IMR-90 (cell line): ENCODE measurements around the gene VPS25. TPM values are rescaled to one million over a fixed set of nuclear protein-coding genes. Genes with fewer than 3 reads are reported as not detected.

Experiments
- ATAC-seq: fragments of 200-7000 bp; cut with Tn5 transposase; 2 replicates; pipeline ENCODE4 v1.9.1; 2020; ENCODE audit warnings: low read depth, mild to moderate bottlenecking, moderate library complexity
- BruUV-seq: library from RNA; stranded (reverse); fragments of 400-500 nt; replicated peaks from 2 replicates; lab custom pipeline; 2021; lab: Mats Ljungman, UMichigan
- CTCF ChIA-PET: fragments of 300-600 bp; formaldehyde crosslinking; extraction: SDS; loops from one replicate; lab custom pipeline; 2021; ENCODE audit warnings: antibody characterized with exemption; lab: Yijun Ruan, JAX
- POLR2A ChIA-PET: fragments of 300-600 bp; sonication (Branson Sonifier 250); formaldehyde crosslinking; loops from one replicate; lab custom pipeline; 2022; ENCODE audit warnings: antibody characterized with exemption; ENCODE audit not compliant: unreplicated experiment; lab: Charles Lee
- DNase-seq: peaks from one replicate; pipeline ENCODE4 v3.0.0; 2013
- H2AFZ ChIP-seq: replicated peaks from 2 replicates; pipeline ENCODE3; 2013; ENCODE audit warnings: low read length, mild to moderate bottlenecking; ENCODE audit not compliant: poor library complexity
- H2AK5ac ChIP-seq: 2 replicates; pipeline ENCODE4 v1.6.1; 2013; ENCODE audit warnings: low read depth, low read length, inconsistent platforms
- H2AK9ac ChIP-seq: replicated peaks from 2 replicates; pipeline ENCODE3; 2013; ENCODE audit warnings: mild to moderate bottlenecking, low read depth, low read length, moderate library complexity; ENCODE audit not compliant: poor library complexity
- H2BK120ac ChIP-seq: 2 replicates; pipeline ENCODE4 v1.6.1; 2013; ENCODE audit warnings: low read depth, low read length, inconsistent platforms
- H2BK15ac ChIP-seq: 3 replicates; pipeline ENCODE4 v1.6.1; 2013; ENCODE audit warnings: low read depth, low read length, inconsistent platforms
- H2BK20ac ChIP-seq: 2 replicates; pipeline ENCODE4 v1.6.1; 2013; ENCODE audit warnings: low read depth, mild to moderate bottlenecking, inconsistent platforms, low read length, moderate library complexity
- H2BK5ac ChIP-seq: 2 replicates; pipeline ENCODE4 v1.6.1; 2013; ENCODE audit warnings: mild to moderate bottlenecking, low read depth, low read length, inconsistent platforms; ENCODE audit not compliant: poor library complexity, severe bottlenecking
- H3K14ac ChIP-seq: replicated peaks from 2 replicates; pipeline ENCODE4 v1.6.1; 2013; ENCODE audit warnings: low read depth, low read length, inconsistent platforms
- H3K18ac ChIP-seq: 2 replicates; pipeline ENCODE4 v1.6.1; 2013; ENCODE audit warnings: low read depth, low read length, control low read depth
- H3K23ac ChIP-seq: 2 replicates; pipeline ENCODE4 v1.6.1; 2013; ENCODE audit warnings: low read depth, low read length, inconsistent platforms
- H3K27ac ChIP-seq: 2 replicates; pipeline ENCODE4 v1.5.1; 2013; ENCODE audit warnings: mild to moderate bottlenecking, control low read depth, low read length; ENCODE audit not compliant: insufficient read depth
- H3K27me3 ChIP-seq: 2 replicates; pipeline ENCODE4 v1.6.1; 2013; ENCODE audit warnings: low read length; ENCODE audit not compliant: control insufficient read depth, insufficient read depth
- H3K36me3 ChIP-seq: 2 replicates; pipeline ENCODE4 v1.6.1; 2013; ENCODE audit warnings: low read length, mixed read lengths; ENCODE audit not compliant: control insufficient read depth, insufficient read depth
- H3K4ac ChIP-seq: 2 replicates; pipeline ENCODE4 v1.6.1; 2013; ENCODE audit warnings: low read depth, low read length, inconsistent platforms
- H3K4me1 ChIP-seq: 2 replicates; pipeline ENCODE4 v1.6.1; 2013; ENCODE audit warnings: low read length, mixed read lengths; ENCODE audit not compliant: control insufficient read depth, insufficient read depth
- H3K4me2 ChIP-seq: 2 replicates; pipeline ENCODE4 v1.6.1; 2013; ENCODE audit warnings: low read depth, mild to moderate bottlenecking, control low read depth, low read length, moderate library complexity
- H3K4me3 ChIP-seq: 2 replicates; pipeline ENCODE4 v1.5.1; 2013; ENCODE audit warnings: low read depth, mild to moderate bottlenecking, control low read depth, low read length, moderate library complexity; ENCODE audit not compliant: insufficient read depth
- H3K56ac ChIP-seq: 2 replicates; pipeline ENCODE4 v1.6.1; 2013; ENCODE audit warnings: low read length, inconsistent platforms; ENCODE audit not compliant: insufficient read depth; ENCODE audit errors: extremely low read depth
- H3K79me1 ChIP-seq, 2 experiments: 2 replicates each; pipeline ENCODE4 v1.6.1; 2013; ENCODE audit warnings: low read length in 2 of 2, inconsistent platforms in 1 of 2, low read depth in 1 of 2
- H3K9ac ChIP-seq: 2 replicates; pipeline ENCODE4 v1.6.1; 2013; ENCODE audit warnings: low read depth, low read length, control low read depth
- H3K9me1 ChIP-seq: 2 replicates; pipeline ENCODE4 v1.6.1; 2013; ENCODE audit warnings: low read length, inconsistent platforms; ENCODE audit not compliant: insufficient read depth
- H3K9me3 ChIP-seq: 2 replicates; pipeline ENCODE4 v1.6.1; 2013; ENCODE audit warnings: low read length; ENCODE audit not compliant: control insufficient read depth, insufficient read depth
- H4K20me1 ChIP-seq: 2 replicates; pipeline ENCODE4 v1.6.1; 2013; ENCODE audit warnings: low read length, inconsistent platforms; ENCODE audit not compliant: insufficient read depth
- H4K5ac ChIP-seq: 2 replicates; pipeline ENCODE4 v1.6.1; 2013; ENCODE audit warnings: mild to moderate bottlenecking, low read depth, low read length, control low read depth
- H4K8ac ChIP-seq, 2 experiments: 2 replicates each; pipeline ENCODE4 v1.6.1; 2013; ENCODE audit warnings: low read depth in 2 of 2, low read length in 2 of 2, control low read depth in 1 of 2, inconsistent platforms in 1 of 2
- H4K91ac ChIP-seq: 2 replicates; pipeline ENCODE4 v1.6.1; 2013; ENCODE audit warnings: low read depth, low read length, inconsistent platforms; ENCODE audit not compliant: insufficient read depth
- POLR2A ChIP-seq: IDR thresholded peaks from 2 replicates; pipeline ENCODE4 v1.6.1; 2012; ENCODE audit warnings: mild to moderate bottlenecking, low read depth, low read length
- WGBS, 2 experiments: methylation state at CpG; one replicate each; pipeline versions ENCODE4 v1.1.5 to v1.1.7; 2013; ENCODE audit warnings: missing lambda C conversion rate in 2 of 2; ENCODE audit not compliant: insufficient read length in 1 of 2; ENCODE audit errors: extremely low coverage in 2 of 2; 5-methylcytosine and 5-hydroxymethylcytosine counted together
- dilution Hi-C: fragments of 300-500 bp; cut with HindIII; formaldehyde crosslinking; loops from one replicate; pipeline ENCODE4 v1.14.3; 2018; ENCODE audit warnings: low sequenced_read_pairs; ENCODE audit not compliant: unreplicated experiment
- in situ Hi-C: fragments of 300-500 bp; cut with MboI; formaldehyde crosslinking; loops from 3 replicates; pipeline ENCODE4 v1.14.3; 2019; ENCODE audit warnings: low sequenced_read_pairs, inconsistent platforms, mixed read lengths
- intact Hi-C: fragments of 100-400 bp; cut with micrococcal nuclease; formaldehyde crosslinking; loops from 2 replicates; pipeline ENCODE4 v1.10.0; 2022
- microRNA-seq, 2 experiments: library from miRNA; stranded (forward) in 1 of 2; unstranded in 1 of 2; fragments of 10-50 nt in 1 of 2; fragments of <30 nt in 1 of 2; gene quantifications in 1 of 2; microRNA quantifications in 1 of 2; one replicate each; pipeline versions ENCODE3 to v1.1.0; 2013 to 2020; ENCODE audit not compliant: insufficient read depth in 1 of 2, insufficient read length in 1 of 2, unreplicated experiment in 1 of 2
- polyA plus RNA-seq, 3 experiments: library from polyadenylated mRNA; depleted of rRNA; stranded (reverse); fragments of >200 nt; gene quantifications; 2 replicates each; pipeline ENCODE4 v1.2.3, GENCODE V29; 2012; ENCODE audit warnings: low replicate concordance in 1 of 3
- small RNA-seq, 5 experiments: library from RNA; depleted of rRNA; stranded (forward); fragments of <200 nt; gene quantifications; one replicate each; pipeline ENCODE3, GENCODE V24; 2012
- total RNA-seq: library from RNA; depleted of rRNA; stranded (reverse); fragments of >200 nt; gene quantifications from 2 replicates; pipeline ENCODE4 v1.2.3, GENCODE V29; 2012; rRNA removed

The VPS25 gene
- total and polyA plus RNA-seq, 2 of the 4 experiments (the other 2 are of a cell fraction) = 71.3 to 130 TPM

DNA sequence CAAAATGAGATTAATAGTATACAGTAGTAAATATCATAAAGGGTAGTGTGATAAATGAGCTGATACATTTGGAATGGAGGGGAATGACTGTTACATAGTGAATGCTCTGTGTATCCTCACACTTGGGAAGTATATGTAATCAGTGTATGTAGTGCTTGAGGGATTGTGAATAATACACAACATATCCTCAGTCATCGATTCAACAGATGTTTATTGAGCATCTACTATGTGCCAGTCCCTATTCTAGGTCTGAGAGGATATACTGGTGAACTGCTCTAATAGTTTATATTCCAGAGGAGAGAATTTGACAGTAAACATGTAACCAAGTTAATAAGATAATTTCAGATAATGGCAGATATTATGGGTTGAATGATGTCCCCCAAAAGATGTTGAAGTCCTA, 54.2 kb downstream of the VPS25 start:
- no peak overlapping the region for H3K56ac ChIP-seq
- H3K36me3 ChIP-seq = no peaks in the 10 kb centered on the region
- no peak overlapping the region for H3K4ac ChIP-seq
- BruUV-seq = no TSS peak
- no peak overlapping the region for H2AK5ac ChIP-seq
- no peak overlapping the region for H4K8ac ChIP-seq
- no peak for TF ChIP-seq POLR2A
- H3K27ac ChIP-seq = no peak overlapping the region
- dilution Hi-C loops = no loop called here
- H2BK20ac ChIP-seq = no peak overlapping the region
- H2BK120ac ChIP-seq = no peak overlapping the region
- H3K18ac ChIP-seq = no peak overlapping the region
- no peak overlapping the region for H2AK9ac ChIP-seq
- H4K20me1 ChIP-seq = no peaks in the 10 kb centered on the region
- no peak overlapping the region for H2BK5ac ChIP-seq
- H2AFZ ChIP-seq = no peak overlapping the region
- H3K4me3 ChIP-seq = no peak overlapping the region
- no peak for ATAC-seq
- no peak overlapping the region for H4K5ac ChIP-seq
- H3K9me3 ChIP-seq = no peaks in the 10 kb centered on the region
- DNase-seq = no peak
- no peak overlapping the region for H4K91ac ChIP-seq
- intact Hi-C loops = no loop called here
- ChIA-PET CTCF (no interaction called here), POLR2A (no interaction called here)
- no peak overlapping the region for H3K9ac ChIP-seq
- peaks cover 16 to 23% of the 10 kb centered on the region in 2 experiments for H3K79me1 ChIP-seq
- H3K4me1 ChIP-seq = no peaks in the 10 kb centered on the region; the same call in 1 of the 2 replicates
- H3K9me1 ChIP-seq = no peaks in the 10 kb centered on the region
- WGBS, 2 experiments = no CpG with 5 or more reads among the region's 1 CpG
- H2BK15ac ChIP-seq = no peak overlapping the region
- H3K27me3 ChIP-seq = no peaks in the 10 kb centered on the region
- in situ Hi-C loops = no loop called here
- H3K4me2 ChIP-seq = no peak overlapping the region
- no peak overlapping the region for H3K14ac ChIP-seq
- no peak overlapping the region for H3K23ac ChIP-seq

Small RNA genes lying within 50 kb of the gene (microRNA-seq; reads per million reads assigned to microRNA genes)
- gene HMGN2P15 (ENCODE audit: insufficient read depth, insufficient read length) (not detected), gene MIR6781 (ENCODE audit: insufficient read depth in 1 of 2, insufficient read length in 1 of 2, unreplicated experiment in 1 of 2) (0 to 0.73 reads per million in 2 experiments)

Small RNA genes lying within 50 kb of the gene (small RNA-seq; reads per million reads assigned to genes)
- gene HMGN2P15 (0 reads per million in 5 experiments), gene MIR6781 (0 reads per million in 5 experiments)

Other genes with a start within 250 kb of the VPS25 start
- 6.5 and 7.5 TPM in 2 replicates for gene NAGLU, start 237.2 kb upstream of the VPS25 start, total RNA-seq
- 29.2 TPM in 2 replicates for gene NAGLU, start 237.2 kb upstream of the VPS25 start, polyA plus RNA-seq (2012; rRNA removed)
- 0.56 and 0.72 TPM in 2 replicates for gene HSD17B1, start 220.5 kb upstream of the VPS25 start, total RNA-seq
- 1.4 and 2.9 TPM in 2 replicates for gene HSD17B1, start 220.5 kb upstream of the VPS25 start, polyA plus RNA-seq (2012; rRNA removed)
- gene COASY, start 211.3 kb upstream of the VPS25 start, total RNA-seq = 9.7 and 10.6 TPM in 2 replicates
- 44.0 and 46.6 TPM in 2 replicates for gene COASY, start 211.3 kb upstream of the VPS25 start, polyA plus RNA-seq (2012; rRNA removed)
- gene MLX, start 206.3 kb upstream of the VPS25 start, total RNA-seq = 37.5 and 37.8 TPM in 2 replicates
- gene MLX, start 206.3 kb upstream of the VPS25 start, polyA plus RNA-seq (2012; rRNA removed) = 45.5 and 45.6 TPM in 2 replicates
- gene PSMC3IP, start 195.7 kb upstream of the VPS25 start, total RNA-seq = 5.6 and 8.9 TPM in 2 replicates
- 9.8 and 11.1 TPM in 2 replicates for gene PSMC3IP, start 195.7 kb upstream of the VPS25 start, polyA plus RNA-seq (2012; rRNA removed)
- gene RETREG3, start 164.1 kb upstream of the VPS25 start, total RNA-seq = 44.1 and 47.2 TPM in 2 replicates
- 18.1 and 24.4 TPM in 2 replicates for gene RETREG3, start 164.1 kb upstream of the VPS25 start, polyA plus RNA-seq (2012; rRNA removed)
- 38.9 and 42.5 TPM in 2 replicates for gene TUBG1, start 163.8 kb upstream of the VPS25 start, total RNA-seq
- gene TUBG1, start 163.8 kb upstream of the VPS25 start, polyA plus RNA-seq (2012; rRNA removed) = 93.8 and 94.5 TPM in 2 replicates
- 3.3 and 3.6 TPM in 2 replicates for gene TUBG2, start 114.2 kb upstream of the VPS25 start, total RNA-seq
- 19.4 and 24.6 TPM in 2 replicates for gene TUBG2, start 114.2 kb upstream of the VPS25 start, polyA plus RNA-seq (2012; rRNA removed)
- gene PLEKHH3, start 96.5 kb upstream of the VPS25 start, total RNA-seq = 2.5 and 2.9 TPM in 2 replicates
- 10.5 and 13.2 TPM in 2 replicates for gene PLEKHH3, start 96.5 kb upstream of the VPS25 start, polyA plus RNA-seq (2012; rRNA removed)
- 0.36 and 0.56 TPM in 2 replicates for gene CCR10, start 91.6 kb upstream of the VPS25 start, total RNA-seq
- 2.4 and 3.0 TPM in 2 replicates for gene CCR10, start 91.6 kb upstream of the VPS25 start, polyA plus RNA-seq (2012; rRNA removed)
- 10.6 and 12.2 TPM in 2 replicates for gene CNTNAP1, start 90.9 kb upstream of the VPS25 start, total RNA-seq
- gene CNTNAP1, start 90.9 kb upstream of the VPS25 start, polyA plus RNA-seq (2012; rRNA removed) = 72.2 and 77.0 TPM in 2 replicates
- gene EZH1, start 28.4 kb upstream of the VPS25 start, total RNA-seq = 17.6 and 18.6 TPM in 2 replicates
- 21.1 and 27.3 TPM in 2 replicates for gene EZH1, start 28.4 kb upstream of the VPS25 start, polyA plus RNA-seq (2012; rRNA removed)
- gene RAMP2, start 12.2 kb upstream of the VPS25 start, total RNA-seq = 0.18 and 0.28 TPM in 2 replicates
- gene RAMP2, start 12.2 kb upstream of the VPS25 start, polyA plus RNA-seq (2012; rRNA removed) = 1.6 and 2.5 TPM in 2 replicates
- gene WNK4, start 7.2 kb downstream of the VPS25 start, total RNA-seq = 1.3 and 1.9 TPM in 2 replicates
- gene WNK4, start 7.2 kb downstream of the VPS25 start, polyA plus RNA-seq (2012; rRNA removed) = 15.1 and 16.2 TPM in 2 replicates
- 50.5 and 78.1 TPM in 2 replicates for gene COA3, start 25.3 kb downstream of the VPS25 start, total RNA-seq
- gene COA3, start 25.3 kb downstream of the VPS25 start, polyA plus RNA-seq (2012; rRNA removed) = 66.8 and 75.9 TPM in 2 replicates
- not detected in 2 replicates for gene CNTD1, start 25.4 kb downstream of the VPS25 start, total RNA-seq
- not detected in 2 replicates for gene CNTD1, start 25.4 kb downstream of the VPS25 start, polyA plus RNA-seq (2012; rRNA removed)
- 93.9 and 119 TPM in 2 replicates for gene BECN1, start 50.8 kb downstream of the VPS25 start, total RNA-seq
- 73.1 and 84.0 TPM in 2 replicates for gene BECN1, start 50.8 kb downstream of the VPS25 start, polyA plus RNA-seq (2012; rRNA removed)
- 72.4 and 92.2 TPM in 2 replicates for gene PSME3, start 59.9 kb downstream of the VPS25 start, total RNA-seq
- gene PSME3, start 59.9 kb downstream of the VPS25 start, polyA plus RNA-seq (2012; rRNA removed) = 89.4 and 100 TPM in 2 replicates
- 0.28 and 0.36 TPM in 2 replicates for gene AOC2, start 71.1 kb downstream of the VPS25 start, total RNA-seq
- 0.34 and 0.41 TPM in 2 replicates for gene AOC2, start 71.1 kb downstream of the VPS25 start, polyA plus RNA-seq (2012; rRNA removed)
- under 0.01 TPM in 1 of 2 replicates, not detected in the other for gene AOC3, start 77.8 kb downstream of the VPS25 start, total RNA-seq
- gene AOC3, start 77.8 kb downstream of the VPS25 start, polyA plus RNA-seq (2012; rRNA removed) = 0.10 and 0.17 TPM in 2 replicates
- gene G6PC1, start 127.3 kb downstream of the VPS25 start, total RNA-seq = not detected in 2 replicates
- gene G6PC1, start 127.3 kb downstream of the VPS25 start, polyA plus RNA-seq (2012; rRNA removed) = not detected in 2 replicates
- gene AARSD1, start 191.0 kb downstream of the VPS25 start, total RNA-seq = 55.0 and 58.9 TPM in 2 replicates
- gene AARSD1, start 191.0 kb downstream of the VPS25 start, polyA plus RNA-seq (2012; rRNA removed) = 53.0 and 58.9 TPM in 2 replicates
- 1.4 and 2.2 TPM in 2 replicates for gene PTGES3L, start 206.6 kb downstream of the VPS25 start, total RNA-seq
- 1.7 and 2.4 TPM in 2 replicates for gene PTGES3L, start 206.6 kb downstream of the VPS25 start, polyA plus RNA-seq (2012; rRNA removed)
- 7.0 and 8.1 TPM in 2 replicates for gene RUNDC1, start 207.1 kb downstream of the VPS25 start, total RNA-seq
- 7.4 and 7.9 TPM in 2 replicates for gene RUNDC1, start 207.1 kb downstream of the VPS25 start, polyA plus RNA-seq (2012; rRNA removed)
- 1,595 and 1,663 TPM in 2 replicates for gene RPL27, start 225.0 kb downstream of the VPS25 start, total RNA-seq
- gene RPL27, start 225.0 kb downstream of the VPS25 start, polyA plus RNA-seq (2012; rRNA removed) = 2,806 and 4,622 TPM in 2 replicates
- 13.1 and 17.0 TPM in 2 replicates for gene IFI35, start 233.3 kb downstream of the VPS25 start, total RNA-seq
- gene IFI35, start 233.3 kb downstream of the VPS25 start, polyA plus RNA-seq (2012; rRNA removed) = 15.0 and 15.8 TPM in 2 replicates
- 81.1 and 101 TPM in 2 replicates for gene VAT1, start 248.9 kb downstream of the VPS25 start, total RNA-seq
- gene VAT1, start 248.9 kb downstream of the VPS25 start, polyA plus RNA-seq (2012; rRNA removed) = 97.3 and 108 TPM in 2 replicates